SK-N-SH treated with all-trans-retinoic acid at 6 μM for 48 hours (cell line): ENCODE measurements around the gene LTBP1.

Experiments
- ATAC-seq: fragments of 200-7000 bp; cut with Tn5 transposase; 3 replicates; pipeline ENCODE4 v1.9.1; 2020; ENCODE audit warnings: mild to moderate bottlenecking, moderate library complexity
- ARNTL ChIP-seq: fragments of 450-650 bp; formaldehyde crosslinking; IDR thresholded peaks from 2 replicates; pipeline ENCODE4 v1.5.0; 2020; ENCODE audit warnings: low read depth, mild to moderate bottlenecking, moderate library complexity, borderline replicate concordance
- BACH2 ChIP-seq: fragments of 250-450 bp; sonication (Bioruptor Pico); IDR thresholded peaks from 2 replicates; pipeline ENCODE4 v1.9.0; 2021; ENCODE audit warnings: mild to moderate bottlenecking, borderline replicate concordance
- CSDC2 ChIP-seq: fragments of 250-450 bp; sonication (Bioruptor Pico); IDR thresholded peaks from 2 replicates; pipeline ENCODE4 v1.5.0; 2020; ENCODE audit warnings: mild to moderate bottlenecking, moderate library complexity
- ESRRG ChIP-seq: fragments of 250-450 bp; sonication (Bioruptor Pico); IDR thresholded peaks from 2 replicates; pipeline ENCODE4 v1.6.1; 2021; ENCODE audit warnings: mild to moderate bottlenecking
- GLIS3 ChIP-seq: fragments of 250-450 bp; sonication (Bioruptor Pico); IDR thresholded peaks from 2 replicates; pipeline ENCODE4 v1.5.0; 2020; ENCODE audit warnings: mild to moderate bottlenecking, moderate library complexity
- ISL1 ChIP-seq: fragments of 250-450 bp; sonication (Bioruptor Pico); IDR thresholded peaks from 2 replicates; pipeline ENCODE4 v2.1.2; 2022; ENCODE audit warnings: mild to moderate bottlenecking, moderate library complexity
- OSR1 ChIP-seq: fragments of 250-450 bp; sonication (Bioruptor Pico); IDR thresholded peaks from 2 replicates; pipeline ENCODE4 v1.8.0; 2022; ENCODE audit warnings: moderate library complexity, mild to moderate bottlenecking, inconsistent platforms
- PATZ1 ChIP-seq: fragments of 250-450 bp; sonication (Bioruptor Pico); IDR thresholded peaks from 2 replicates; pipeline ENCODE4 v1.8.0; 2020; ENCODE audit warnings: mild to moderate bottlenecking, moderate library complexity, borderline replicate concordance
- PPARA ChIP-seq: fragments of 250-450 bp; sonication (Bioruptor Pico); IDR thresholded peaks from 2 replicates; pipeline ENCODE4 v1.5.0; 2020; ENCODE audit warnings: mild to moderate bottlenecking, borderline replicate concordance
- SNAI2 ChIP-seq: fragments of 250-450 bp; sonication (Bioruptor Pico); IDR thresholded peaks from 2 replicates; pipeline ENCODE4 v1.5.0; 2020; ENCODE audit warnings: mild to moderate bottlenecking, moderate library complexity
- TCF4 ChIP-seq: fragments of 250-450 bp; sonication (Bioruptor Pico); IDR thresholded peaks from 2 replicates; pipeline ENCODE4 v1.8.0; 2021; ENCODE audit warnings: mild to moderate bottlenecking, moderate library complexity, borderline replicate concordance
- ZC3H10 ChIP-seq: fragments of 250-450 bp; sonication (Bioruptor Pico); IDR thresholded peaks from 2 replicates; pipeline ENCODE4 v1.5.1; 2021; ENCODE audit warnings: mild to moderate bottlenecking, moderate library complexity
- ZFP3 ChIP-seq: fragments of 250-450 bp; sonication (Bioruptor Pico); IDR thresholded peaks from 2 replicates; pipeline ENCODE4 v1.5.0; 2020; ENCODE audit warnings: mild to moderate bottlenecking, moderate library complexity
- ZFP30 ChIP-seq: fragments of 450-650 bp; formaldehyde crosslinking; IDR thresholded peaks from 2 replicates; pipeline ENCODE4 v1.5.0; 2022; ENCODE audit warnings: mild to moderate bottlenecking, moderate library complexity
- ZNF565 ChIP-seq: fragments of 450-650 bp; formaldehyde crosslinking; conservative IDR thresholded peaks from 2 replicates; pipeline ENCODE4 v1.5.0; 2020; ENCODE audit warnings: low read depth, mild to moderate bottlenecking, moderate library complexity
- ZNF70 ChIP-seq: fragments of 450-650 bp; formaldehyde crosslinking; IDR thresholded peaks from 2 replicates; pipeline ENCODE4 v1.5.0; 2020; ENCODE audit warnings: mild to moderate bottlenecking, moderate library complexity
- ZNF8 ChIP-seq: fragments of 450-650 bp; formaldehyde crosslinking; IDR thresholded peaks from 2 replicates; pipeline ENCODE4 v1.5.0; 2020; ENCODE audit warnings: mild to moderate bottlenecking, moderate library complexity
- TF ChIP-seq, protein P1 (sequence below): fragments of 250-450 bp; sonication (Bioruptor Pico); IDR thresholded peaks from 2 replicates; pipeline ENCODE4 v1.5.1; 2021; ENCODE audit warnings: mild to moderate bottlenecking, moderate library complexity
- TF ChIP-seq, protein P2 (sequence below): fragments of 250-450 bp; sonication (Bioruptor Pico); IDR thresholded peaks from 2 replicates; pipeline ENCODE4 v1.8.0; 2021; ENCODE audit warnings: low read depth, mild to moderate bottlenecking, moderate library complexity, borderline replicate concordance
- TF ChIP-seq, protein P3 (sequence below): fragments of 250-450 bp; sonication (Bioruptor Pico); IDR thresholded peaks from 2 replicates; pipeline ENCODE4 v1.5.1; 2020; ENCODE audit warnings: low read depth, mild to moderate bottlenecking, moderate library complexity
- TF ChIP-seq, protein P4 (sequence below): fragments of 250-450 bp; sonication (Bioruptor Pico); IDR thresholded peaks from 2 replicates; pipeline ENCODE4 v1.5.0; 2020; ENCODE audit warnings: mild to moderate bottlenecking, moderate library complexity

LTBP1 gene

GRCh38 chr2:33111002-33111446, 164.3 kb downstream of the LTBP1 start (continued):
- TF ChIP-seq CSDC2 = no peak
- TF ChIP-seq ZC3H10 = no peak
- no peak for TF ChIP-seq ZNF70
- no peak for TF ChIP-seq BACH2 (CRISPR knock-in tag)
- no peak for TF ChIP-seq ZNF8

- TF ChIP-seq ARNTL (no peak), ZNF8 (no peak), TCF4 (CRISPR knock-in tag) (no peak), ZNF565 (CRISPR knock-in tag) (no peak), OSR1 (CRISPR knock-in tag) (no peak), ZNF70 (no peak), ISL1 (CRISPR knock-in tag) (no peak), PPARA (CRISPR knock-in tag) (no peak)
- TF ChIP-seq, protein P1, sequence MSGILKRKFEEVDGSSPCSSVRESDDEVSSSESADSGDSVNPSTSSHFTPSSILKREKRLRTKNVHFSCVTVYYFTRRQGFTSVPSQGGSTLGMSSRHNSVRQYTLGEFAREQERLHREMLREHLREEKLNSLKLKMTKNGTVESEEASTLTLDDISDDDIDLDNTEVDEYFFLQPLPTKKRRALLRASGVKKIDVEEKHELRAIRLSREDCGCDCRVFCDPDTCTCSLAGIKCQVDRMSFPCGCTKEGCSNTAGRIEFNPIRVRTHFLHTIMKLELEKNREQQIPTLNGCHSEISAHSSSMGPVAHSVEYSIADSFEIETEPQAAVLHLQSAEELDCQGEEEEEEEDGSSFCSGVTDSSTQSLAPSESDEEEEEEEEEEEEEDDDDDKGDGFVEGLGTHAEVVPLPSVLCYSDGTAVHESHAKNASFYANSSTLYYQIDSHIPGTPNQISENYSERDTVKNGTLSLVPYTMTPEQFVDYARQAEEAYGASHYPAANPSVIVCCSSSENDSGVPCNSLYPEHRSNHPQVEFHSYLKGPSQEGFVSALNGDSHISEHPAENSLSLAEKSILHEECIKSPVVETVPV = no peak
- TF ChIP-seq, protein P2, sequence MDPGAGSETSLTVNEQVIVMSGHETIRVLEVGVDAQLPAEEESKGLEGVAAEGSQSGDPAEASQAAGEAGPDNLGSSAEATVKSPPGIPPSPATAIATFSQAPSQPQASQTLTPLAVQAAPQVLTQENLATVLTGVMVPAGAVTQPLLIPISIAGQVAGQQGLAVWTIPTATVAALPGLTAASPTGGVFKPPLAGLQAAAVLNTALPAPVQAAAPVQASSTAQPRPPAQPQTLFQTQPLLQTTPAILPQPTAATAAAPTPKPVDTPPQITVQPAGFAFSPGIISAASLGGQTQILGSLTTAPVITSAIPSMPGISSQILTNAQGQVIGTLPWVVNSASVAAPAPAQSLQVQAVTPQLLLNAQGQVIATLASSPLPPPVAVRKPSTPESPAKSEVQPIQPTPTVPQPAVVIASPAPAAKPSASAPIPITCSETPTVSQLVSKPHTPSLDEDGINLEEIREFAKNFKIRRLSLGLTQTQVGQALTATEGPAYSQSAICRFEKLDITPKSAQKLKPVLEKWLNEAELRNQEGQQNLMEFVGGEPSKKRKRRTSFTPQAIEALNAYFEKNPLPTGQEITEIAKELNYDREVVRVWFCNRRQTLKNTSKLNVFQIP (CRISPR knock-in tag) = no peak
- TF ChIP-seq, all 23 proteins: peak for 0
- no peak for ATAC-seq
Observed at GRCh38 chr2:33115196-33115595, 168.4 kb downstream of the LTBP1 start.

GRCh38 chr2:33115728-33116127, 169.0 kb downstream of the LTBP1 start:
- no peak for ATAC-seq
- TF ChIP-seq, protein P3, sequence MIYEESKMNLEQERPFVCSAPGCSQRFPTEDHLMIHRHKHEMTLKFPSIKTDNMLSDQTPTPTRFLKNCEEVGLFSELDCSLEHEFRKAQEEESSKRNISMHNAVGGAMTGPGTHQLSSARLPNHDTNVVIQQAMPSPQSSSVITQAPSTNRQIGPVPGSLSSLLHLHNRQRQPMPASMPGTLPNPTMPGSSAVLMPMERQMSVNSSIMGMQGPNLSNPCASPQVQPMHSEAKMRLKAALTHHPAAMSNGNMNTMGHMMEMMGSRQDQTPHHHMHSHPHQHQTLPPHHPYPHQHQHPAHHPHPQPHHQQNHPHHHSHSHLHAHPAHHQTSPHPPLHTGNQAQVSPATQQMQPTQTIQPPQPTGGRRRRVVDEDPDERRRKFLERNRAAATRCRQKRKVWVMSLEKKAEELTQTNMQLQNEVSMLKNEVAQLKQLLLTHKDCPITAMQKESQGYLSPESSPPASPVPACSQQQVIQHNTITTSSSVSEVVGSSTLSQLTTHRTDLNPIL (CRISPR knock-in tag) = no peak
- no peak for TF ChIP-seq ZFP3
- no peak for TF ChIP-seq ZNF565 (CRISPR knock-in tag)
- no peak for TF ChIP-seq PATZ1 (CRISPR knock-in tag)
- TF ChIP-seq ZC3H10 = no peak
- no peak for TF ChIP-seq ISL1 (CRISPR knock-in tag)
- TF ChIP-seq ZNF8 = no peak
- TF ChIP-seq SNAI2 = no peak
- no peak for TF ChIP-seq ARNTL
- TF ChIP-seq GLIS3 (CRISPR knock-in tag) = no peak
- TF ChIP-seq OSR1 (CRISPR knock-in tag) = no peak
- TF ChIP-seq, protein P4, sequence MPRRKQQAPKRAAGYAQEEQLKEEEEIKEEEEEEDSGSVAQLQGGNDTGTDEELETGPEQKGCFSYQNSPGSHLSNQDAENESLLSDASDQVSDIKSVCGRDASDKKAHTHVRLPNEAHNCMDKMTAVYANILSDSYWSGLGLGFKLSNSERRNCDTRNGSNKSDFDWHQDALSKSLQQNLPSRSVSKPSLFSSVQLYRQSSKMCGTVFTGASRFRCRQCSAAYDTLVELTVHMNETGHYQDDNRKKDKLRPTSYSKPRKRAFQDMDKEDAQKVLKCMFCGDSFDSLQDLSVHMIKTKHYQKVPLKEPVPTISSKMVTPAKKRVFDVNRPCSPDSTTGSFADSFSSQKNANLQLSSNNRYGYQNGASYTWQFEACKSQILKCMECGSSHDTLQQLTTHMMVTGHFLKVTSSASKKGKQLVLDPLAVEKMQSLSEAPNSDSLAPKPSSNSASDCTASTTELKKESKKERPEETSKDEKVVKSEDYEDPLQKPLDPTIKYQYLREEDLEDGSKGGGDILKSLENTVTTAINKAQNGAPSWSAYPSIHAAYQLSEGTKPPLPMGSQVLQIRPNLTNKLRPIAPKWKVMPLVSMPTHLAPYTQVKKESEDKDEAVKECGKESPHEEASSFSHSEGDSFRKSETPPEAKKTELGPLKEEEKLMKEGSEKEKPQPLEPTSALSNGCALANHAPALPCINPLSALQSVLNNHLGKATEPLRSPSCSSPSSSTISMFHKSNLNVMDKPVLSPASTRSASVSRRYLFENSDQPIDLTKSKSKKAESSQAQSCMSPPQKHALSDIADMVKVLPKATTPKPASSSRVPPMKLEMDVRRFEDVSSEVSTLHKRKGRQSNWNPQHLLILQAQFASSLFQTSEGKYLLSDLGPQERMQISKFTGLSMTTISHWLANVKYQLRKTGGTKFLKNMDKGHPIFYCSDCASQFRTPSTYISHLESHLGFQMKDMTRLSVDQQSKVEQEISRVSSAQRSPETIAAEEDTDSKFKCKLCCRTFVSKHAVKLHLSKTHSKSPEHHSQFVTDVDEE (CRISPR knock-in tag) = no peak

DNA sequence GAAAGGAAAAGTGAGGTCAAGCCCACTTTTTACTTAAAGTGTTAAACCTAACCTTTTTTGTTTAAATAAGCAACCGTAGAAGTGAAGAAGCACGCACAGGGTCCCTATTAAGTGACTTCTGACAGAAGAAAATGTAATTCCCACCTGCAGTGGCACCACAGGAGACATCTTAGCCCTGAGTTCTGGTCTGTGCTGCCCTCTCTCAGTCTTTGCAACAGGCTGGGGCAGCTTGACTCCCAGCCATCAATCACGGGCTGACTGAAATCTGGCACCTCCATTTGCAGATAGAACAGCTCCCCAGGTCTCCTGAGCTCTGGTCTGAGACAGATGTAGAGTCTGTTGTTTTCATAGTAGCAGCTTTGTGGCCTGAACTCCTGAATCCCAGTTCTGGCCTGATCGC, 170.0 kb downstream of the LTBP1 start:
- ATAC-seq = no peak
- TF ChIP-seq ZFP30 (CRISPR knock-in tag) (no peak), GLIS3 (CRISPR knock-in tag) (no peak), ZNF70 (no peak), ZFP3 (no peak), ESRRG (CRISPR knock-in tag) (no peak), PPARA (CRISPR knock-in tag) (no peak), CSDC2 (no peak), PATZ1 (CRISPR knock-in tag) (no peak), ZC3H10 (no peak)
- TF ChIP-seq, protein P4 (CRISPR knock-in tag) = no peak
